ENCODE data around the gene SAMD4A. TPM values are rescaled to one million over a fixed set of nuclear protein-coding genes. Genes with fewer than 3 reads are reported as not detected.

Gene SAMD4A
- total and polyA plus RNA-seq, 2 donors (not counting 1 experiment from before 2014, with no cell fraction given), result 9.3 to 39.8 TPM

DNA sequence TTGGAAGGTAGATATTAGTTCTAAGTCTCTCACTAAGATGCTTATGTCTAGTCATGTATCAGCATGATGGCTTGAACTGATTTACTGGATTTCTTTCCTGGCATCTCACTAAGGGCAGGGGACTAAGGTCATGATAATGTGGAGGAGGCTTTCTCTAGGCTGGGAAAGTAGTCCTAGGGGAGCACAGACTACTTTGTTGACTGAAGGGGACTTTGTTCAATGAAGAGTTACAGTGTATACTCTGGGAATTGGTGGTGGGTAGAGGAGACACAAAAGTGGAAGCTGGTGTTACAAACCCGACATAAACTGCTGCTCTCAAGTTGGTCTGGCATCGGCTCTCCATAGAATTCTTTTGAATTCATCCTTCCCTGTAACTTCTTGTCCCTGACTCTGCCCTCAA lies 75.2 kb downstream of the SAMD4A start:
- Histone ChIP-seq H3K4me1 (ENCODE audit: control insufficient read depth, extremely low read depth, insufficient read depth, low read length) (peaks cover 15% of the 10 kb centered on the region), H3K36me3 (ENCODE audit: control insufficient read depth, insufficient read depth, low read length) (peaks cover 3% of the 10 kb centered on the region), H3K27ac (ENCODE audit: insufficient read depth, low read length) (no peak overlapping the region), H3K9ac (ENCODE audit: insufficient read depth, low read length) (no peak overlapping the region), H3K9me3 (ENCODE audit: control insufficient read depth, insufficient read depth, low read depth, low read length) (no peaks in the 10 kb centered on the region), H3K79me2 (ENCODE audit: control insufficient read depth, insufficient read depth, low read length) (peaks cover 78% of the 10 kb centered on the region), H3K27me3 (ENCODE audit: control insufficient read depth, insufficient read depth, low read length) (no peaks in the 10 kb centered on the region), H3K4me3 (replicated peaks in 1 of 4; ENCODE audit: control extremely low read depth in 1 of 4, insufficient read depth in 1 of 4, low read depth in 3 of 4, low read length in 4 of 4) (no peak overlapping the region), H4K20me1 (ENCODE audit: control insufficient read depth, extremely low read depth, insufficient read depth, low read length) (no peaks in the 10 kb centered on the region), H3K4me2 (ENCODE audit: extremely low read depth, insufficient read depth, low read length) (no peak overlapping the region), H2AFZ (ENCODE audit: low read length) (no peak overlapping the region)
- DNase-seq (ENCODE audit: low read depth in 2 of 2), result no peak
- TF ChIP-seq, protein P1, sequence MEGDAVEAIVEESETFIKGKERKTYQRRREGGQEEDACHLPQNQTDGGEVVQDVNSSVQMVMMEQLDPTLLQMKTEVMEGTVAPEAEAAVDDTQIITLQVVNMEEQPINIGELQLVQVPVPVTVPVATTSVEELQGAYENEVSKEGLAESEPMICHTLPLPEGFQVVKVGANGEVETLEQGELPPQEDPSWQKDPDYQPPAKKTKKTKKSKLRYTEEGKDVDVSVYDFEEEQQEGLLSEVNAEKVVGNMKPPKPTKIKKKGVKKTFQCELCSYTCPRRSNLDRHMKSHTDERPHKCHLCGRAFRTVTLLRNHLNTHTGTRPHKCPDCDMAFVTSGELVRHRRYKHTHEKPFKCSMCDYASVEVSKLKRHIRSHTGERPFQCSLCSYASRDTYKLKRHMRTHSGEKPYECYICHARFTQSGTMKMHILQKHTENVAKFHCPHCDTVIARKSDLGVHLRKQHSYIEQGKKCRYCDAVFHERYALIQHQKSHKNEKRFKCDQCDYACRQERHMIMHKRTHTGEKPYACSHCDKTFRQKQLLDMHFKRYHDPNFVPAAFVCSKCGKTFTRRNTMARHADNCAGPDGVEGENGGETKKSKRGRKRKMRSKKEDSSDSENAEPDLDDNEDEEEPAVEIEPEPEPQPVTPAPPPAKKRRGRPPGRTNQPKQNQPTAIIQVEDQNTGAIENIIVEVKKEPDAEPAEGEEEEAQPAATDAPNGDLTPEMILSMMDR (conservative IDR thresholded peaks at IDR 0.05 in 1 of 2, IDR thresholded peaks at IDR 0.05 in 1 of 2; ENCODE audit: low read depth in 1 of 2, low read length in 2 of 2), result no peak
- no peak for TF ChIP-seq EZH2 (IDR thresholded peaks at IDR 0.05; ENCODE audit: low read length, missing control alignments)

DNA sequence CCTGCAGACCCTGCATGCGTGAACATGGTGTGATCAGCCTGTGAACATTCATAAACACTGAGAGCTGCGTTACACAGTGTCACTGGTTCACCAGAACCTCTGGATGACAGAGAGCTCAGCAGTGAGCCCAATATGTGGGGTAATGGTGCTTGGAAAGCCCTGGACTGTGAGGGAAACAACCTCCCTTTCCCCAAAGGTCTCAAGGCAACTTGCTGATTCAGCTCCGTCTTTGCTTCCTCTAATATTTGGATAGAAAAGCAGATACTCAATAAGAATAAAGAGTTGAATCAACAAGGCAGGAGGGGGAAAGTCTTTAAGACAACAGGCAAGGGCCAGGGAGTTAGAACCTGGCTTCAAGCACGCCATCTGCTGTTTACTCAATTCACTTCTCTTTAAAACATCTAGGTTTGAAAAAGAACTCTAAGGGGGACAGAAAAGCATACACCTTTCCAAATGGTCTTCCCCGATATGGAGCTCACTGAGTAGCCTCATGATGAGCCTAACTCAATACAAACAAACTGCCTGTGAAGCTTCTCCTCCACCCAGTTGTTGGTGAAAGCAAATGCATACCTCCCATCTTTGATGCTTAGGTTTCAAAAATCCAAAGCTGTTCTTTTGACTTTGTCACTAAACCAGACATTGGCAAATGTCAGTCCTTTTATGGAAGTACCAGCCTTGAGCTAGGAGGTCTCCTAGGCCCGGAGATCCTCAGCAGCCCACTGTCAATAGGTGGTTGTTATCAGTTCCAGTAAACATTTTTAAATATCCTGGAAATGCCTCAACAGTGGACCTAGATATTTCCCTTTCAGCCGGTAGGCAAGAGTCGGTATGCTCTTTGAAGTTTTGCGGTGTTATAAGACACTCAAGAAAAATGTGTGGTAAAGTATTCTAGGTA lies 76.1 kb downstream of the SAMD4A start:
- Histone ChIP-seq H3K27me3 (ENCODE audit: control insufficient read depth, insufficient read depth, low read length) (no peaks in the 10 kb centered on the region), H3K4me1 (ENCODE audit: control insufficient read depth, extremely low read depth, insufficient read depth, low read length) (peaks cover 9% of the 10 kb centered on the region), H2AFZ (ENCODE audit: low read length) (no peak overlapping the region), H3K9ac (ENCODE audit: insufficient read depth, low read length) (no peak overlapping the region), H4K20me1 (ENCODE audit: control insufficient read depth, extremely low read depth, insufficient read depth, low read length) (no peaks in the 10 kb centered on the region), H3K36me3 (ENCODE audit: control insufficient read depth, insufficient read depth, low read length) (peaks cover 3% of the 10 kb centered on the region), H3K9me3 (ENCODE audit: control insufficient read depth, insufficient read depth, low read depth, low read length) (no peaks in the 10 kb centered on the region), H3K4me3 (replicated peaks in 1 of 4; ENCODE audit: control extremely low read depth in 1 of 4, insufficient read depth in 1 of 4, low read depth in 3 of 4, low read length in 4 of 4) (no peak overlapping the region), H3K27ac (ENCODE audit: insufficient read depth, low read length) (no peak overlapping the region), H3K79me2 (ENCODE audit: control insufficient read depth, insufficient read depth, low read length) (peaks cover 81% of the 10 kb centered on the region), H3K4me2 (ENCODE audit: extremely low read depth, insufficient read depth, low read length) (no peak overlapping the region)
- TF ChIP-seq, protein P1 (conservative IDR thresholded peaks at IDR 0.05 in 1 of 2, IDR thresholded peaks at IDR 0.05 in 1 of 2; ENCODE audit: low read depth in 1 of 2, low read length in 2 of 2), result peak in 1 of 2 donors; percentile 46
- no peak for TF ChIP-seq EZH2 (IDR thresholded peaks at IDR 0.05; ENCODE audit: low read length, missing control alignments)
- peak; percentile 67 to 85 for DNase-seq (ENCODE audit: low read depth in 2 of 2)

DNA sequence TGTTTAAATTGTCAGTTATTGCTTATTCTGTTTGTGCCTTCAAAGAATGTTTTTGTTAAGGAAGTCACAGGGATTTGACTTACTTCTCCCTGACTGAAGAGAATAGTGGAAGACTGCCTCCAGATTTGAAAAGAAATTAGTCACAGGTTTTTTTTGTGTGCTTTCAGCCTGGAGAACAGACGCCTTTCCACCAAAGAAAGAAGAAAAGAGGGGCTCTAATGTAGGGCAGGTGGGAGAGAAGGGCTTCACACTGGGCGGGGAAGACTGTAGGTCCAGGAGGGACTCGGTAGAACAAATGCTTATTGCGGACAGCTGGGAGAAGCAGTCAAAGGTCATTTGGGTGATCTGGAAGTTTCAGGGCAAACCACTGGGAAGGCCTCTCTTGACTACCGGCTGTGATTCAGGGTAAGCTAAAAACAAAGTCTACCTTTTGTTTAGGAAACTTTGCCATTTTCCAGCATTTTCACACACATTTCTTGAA lies 76.8 kb downstream of the SAMD4A start:
- no peak for DNase-seq (ENCODE audit: low read depth in 2 of 2)
- no peaks in the 10 kb centered on the region for H4K20me1 ChIP-seq (ENCODE audit: control insufficient read depth, extremely low read depth, insufficient read depth, low read length)
- no peak overlapping the region for H3K9ac ChIP-seq (ENCODE audit: insufficient read depth, low read length)
- peaks cover 7% of the 10 kb centered on the region for H3K4me1 ChIP-seq (ENCODE audit: control insufficient read depth, extremely low read depth, insufficient read depth, low read length)
- no peak overlapping the region for H3K4me3 ChIP-seq (replicated peaks in 1 of 4; ENCODE audit: control extremely low read depth in 1 of 4, insufficient read depth in 1 of 4, low read depth in 3 of 4, low read length in 4 of 4)
- peaks cover 84% of the 10 kb centered on the region for H3K79me2 ChIP-seq (ENCODE audit: control insufficient read depth, insufficient read depth, low read length)
- no peak overlapping the region for H2AFZ ChIP-seq (ENCODE audit: low read length)
- H3K27me3 ChIP-seq (ENCODE audit: control insufficient read depth, insufficient read depth, low read length), result no peaks in the 10 kb centered on the region
- peaks cover 3% of the 10 kb centered on the region for H3K36me3 ChIP-seq (ENCODE audit: control insufficient read depth, insufficient read depth, low read length)
- TF ChIP-seq EZH2 (IDR thresholded peaks at IDR 0.05; ENCODE audit: low read length, missing control alignments), result no peak
- no peaks in the 10 kb centered on the region for H3K9me3 ChIP-seq (ENCODE audit: control insufficient read depth, insufficient read depth, low read depth, low read length)
- H3K4me2 ChIP-seq (ENCODE audit: extremely low read depth, insufficient read depth, low read length), result no peak overlapping the region
- no peak overlapping the region for H3K27ac ChIP-seq (ENCODE audit: insufficient read depth, low read length)

All from fibroblast of lung (primary cell).